ENCODE data around the gene BCAP31. TPM values are rescaled to one million over a fixed set of nuclear protein-coding genes. Genes with fewer than 3 reads are reported as not detected.

Gene BCAP31
- total RNA-seq, 2 experiments from 2014 or later = 97.6 to 102 TPM

- H3K27ac Mint-ChIP-seq = no peak overlapping the region
- ATAC-seq = no peak
- CTCF ChIA-PET = no interaction called here
Observed at GRCh38 chrX:153688506-153688905, 35.7 kb downstream of the BCAP31 start.

GRCh38 chrX:153688071-153688470, 36.1 kb downstream of the BCAP31 start:
- ChIA-PET CTCF (no interaction called here), POLR2A (no interaction called here)
- H3K27me3 Mint-ChIP-seq = peaks cover 6% of the 10 kb centered on the region
- H3K9me3 Mint-ChIP-seq = no peaks in the 10 kb centered on the region
- no peak for TF ChIP-seq CTCF (IDR thresholded peaks at IDR 0.05)
- no peaks in the 10 kb centered on the region for H3K36me3 Mint-ChIP-seq (ENCODE audit: low read depth)
- intact Hi-C loops (cut with micrococcal nuclease) = no loop called here
- DNase-seq (no peak), ATAC-seq (peak; percentile 15)
- no peak overlapping the region for H3K27ac Mint-ChIP-seq
- H3K4me3 Mint-ChIP-seq = no peak overlapping the region
- no peaks in the 10 kb centered on the region for H3K4me1 Mint-ChIP-seq (ENCODE audit: low read depth)

More at GRCh38 chrX:153688506-153688905, 35.7 kb downstream of the BCAP31 start:
- POLR2A ChIA-PET = no interaction called here
- intact Hi-C loops (cut with micrococcal nuclease) = no loop called here
- no peaks in the 10 kb centered on the region for H3K36me3 Mint-ChIP-seq (ENCODE audit: low read depth)
- DNase-seq = no peak
- H3K9me3 Mint-ChIP-seq = no peaks in the 10 kb centered on the region
- no peak overlapping the region for H3K4me3 Mint-ChIP-seq
- peaks cover 6% of the 10 kb centered on the region for H3K27me3 Mint-ChIP-seq
- no peak for TF ChIP-seq CTCF (IDR thresholded peaks at IDR 0.05)
- H3K4me1 Mint-ChIP-seq (ENCODE audit: low read depth) = no peaks in the 10 kb centered on the region

- ChIA-PET POLR2A (no interaction called here), CTCF (interaction anchor here (1.5 kb wide), 1 partner anchor 85 kb away, joined by 5 read pairs; no protein-coding TSS in a partner anchor)
- H3K27ac Mint-ChIP-seq = no peak within 1 kb of the TSS
- H3K4me1 Mint-ChIP-seq (ENCODE audit: low read depth) = no peaks in the 10 kb centered on the region
- intact Hi-C loops (cut with micrococcal nuclease) = no loop called here
- ATAC-seq (peak; percentile 64), DNase-seq (peak; percentile 37)
- no peak for TF ChIP-seq CTCF (IDR thresholded peaks at IDR 0.05)
- H3K36me3 Mint-ChIP-seq (ENCODE audit: low read depth) = no peaks in the 10 kb centered on the region
- H3K9me3 Mint-ChIP-seq = no peaks in the 10 kb centered on the region
- H3K4me3 Mint-ChIP-seq = peak within 1 kb of the TSS; percentile 59
- peaks cover 6% of the 10 kb centered on the region for H3K27me3 Mint-ChIP-seq
Observed at GRCh38 chrX:153687121-153688039, 36.8 kb downstream of the BCAP31 start, which contains the start of gene SLC6A8. SLC6A8 (plus strand) TSS chrX:153687926; CDS start chrX:153688575, 649 bp downstream.

- no peak for TF ChIP-seq CTCF (IDR thresholded peaks at IDR 0.05)
- Mint-ChIP-seq H3K4me3 (no peak overlapping the region), H3K9me3 (no peaks in the 10 kb centered on the region), H3K27me3 (peaks cover 6% of the 10 kb centered on the region), H3K36me3 (ENCODE audit: low read depth) (no peaks in the 10 kb centered on the region), H3K4me1 (ENCODE audit: low read depth) (no peaks in the 10 kb centered on the region), H3K27ac (no peak overlapping the region)
- ATAC-seq (no peak), DNase-seq (no peak)
- CTCF ChIA-PET = interaction anchor here (0.7 to 1.5 kb wide), 2 partner anchors 22 to 84 kb away, joined by 3 to 5 read pairs; no protein-coding TSS in a partner anchor
- intact Hi-C loops (cut with micrococcal nuclease) = no loop called here
- POLR2A ChIA-PET = no interaction called here
Observed at GRCh38 chrX:153686711-153687110, 37.5 kb downstream of the BCAP31 start.
